CD4-positive, alpha-beta T cell treated with Interleukin-12 subunit alpha and Interleukin-12 subunit beta, for 1 hour (primary cell): ENCODE results near the gene UROD.
"Not testable (repeated sequence)": the region's sequence is repeated elsewhere in the genome, so short reads cannot be mapped to it uniquely, and the experiment has no call there.

Experiments
- DNase-seq: peaks from one replicate; pipeline ENCODE4 v3.0.0-alpha.2; 2020

The UROD gene

DNA sequence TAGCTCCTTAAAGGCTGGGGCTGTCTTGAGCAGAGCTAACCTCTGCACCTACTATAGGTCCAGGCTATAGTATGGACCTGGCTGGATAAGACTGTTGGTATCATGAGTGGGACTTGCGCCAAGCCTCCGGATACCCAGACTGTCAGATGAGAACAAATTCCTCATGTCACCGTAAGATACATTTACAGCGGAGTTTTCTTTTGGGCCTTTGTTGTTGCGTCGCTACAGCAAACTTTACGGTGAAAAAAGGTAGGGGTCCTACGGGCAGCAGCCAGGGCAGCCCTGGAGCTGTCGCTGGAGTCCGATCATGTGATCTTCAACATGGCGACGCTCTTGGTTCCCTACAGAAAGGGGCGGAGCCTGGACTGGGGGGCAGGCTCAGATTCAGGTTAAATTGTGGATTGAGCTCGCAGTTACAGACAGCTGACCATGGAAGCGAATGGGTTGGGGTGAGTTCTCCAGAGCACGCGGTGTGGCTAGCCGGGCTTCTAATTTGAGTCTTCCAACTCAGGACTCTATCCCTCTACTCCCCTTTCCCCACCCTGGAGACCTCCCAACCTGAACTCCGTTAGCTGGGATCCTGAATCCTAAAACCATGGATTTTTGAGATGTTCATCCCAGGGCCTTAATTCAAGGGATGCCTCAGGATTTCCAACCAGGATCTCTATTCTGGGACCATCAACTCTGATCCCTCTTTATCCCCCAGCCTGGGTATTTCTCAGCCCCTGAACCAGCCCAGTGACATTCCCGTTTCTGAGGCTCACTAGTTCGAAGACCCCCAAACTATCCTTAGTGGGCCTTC lies at the start of gene UROD:
UROD (plus strand) TSS at position 418 of the 802 bp plus-strand sequence; CDS start at position 430, 12 bp downstream.
- DNase-seq: peak; percentile 92

DNA sequence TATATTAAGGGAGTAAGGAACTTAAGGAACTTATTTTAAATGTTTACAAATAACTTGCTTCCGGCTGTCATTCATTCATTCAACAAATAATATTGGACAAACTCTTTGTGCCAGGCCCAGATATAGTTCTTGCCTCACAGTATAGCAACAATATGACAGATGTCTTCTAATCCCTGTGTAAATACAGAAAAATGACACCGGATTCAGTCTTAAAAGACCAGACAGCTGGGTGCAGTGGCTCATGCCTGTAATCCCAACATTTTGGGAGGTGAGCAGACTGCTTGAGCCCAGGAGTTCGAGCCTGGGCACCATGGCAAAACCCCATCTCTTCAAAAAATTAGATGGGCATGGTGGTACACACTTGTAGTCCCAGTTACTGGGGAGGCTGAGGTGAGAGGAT lies 49.3 kb upstream of the UROD start:
- no peak for DNase-seq

DNA sequence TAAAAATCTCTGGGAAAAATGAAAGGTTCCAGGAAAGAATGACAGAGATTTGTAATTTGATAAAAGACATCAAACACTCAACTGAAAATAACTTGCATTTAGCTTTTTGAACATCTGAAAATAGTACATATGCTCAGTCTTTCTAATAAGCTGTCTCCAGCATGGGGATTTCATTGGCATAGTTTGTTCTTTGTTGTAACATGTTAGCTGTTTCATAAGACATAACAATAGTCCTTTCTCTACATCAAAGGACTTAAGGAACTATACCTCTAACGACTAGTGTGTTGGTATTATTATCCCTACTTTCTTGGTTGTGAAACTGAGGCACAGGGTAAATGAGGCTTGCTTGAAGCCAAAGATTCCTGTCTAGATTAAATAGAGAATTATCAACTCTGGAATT lies 47.7 kb upstream of the UROD start:
- DNase-seq: no peak

DNA sequence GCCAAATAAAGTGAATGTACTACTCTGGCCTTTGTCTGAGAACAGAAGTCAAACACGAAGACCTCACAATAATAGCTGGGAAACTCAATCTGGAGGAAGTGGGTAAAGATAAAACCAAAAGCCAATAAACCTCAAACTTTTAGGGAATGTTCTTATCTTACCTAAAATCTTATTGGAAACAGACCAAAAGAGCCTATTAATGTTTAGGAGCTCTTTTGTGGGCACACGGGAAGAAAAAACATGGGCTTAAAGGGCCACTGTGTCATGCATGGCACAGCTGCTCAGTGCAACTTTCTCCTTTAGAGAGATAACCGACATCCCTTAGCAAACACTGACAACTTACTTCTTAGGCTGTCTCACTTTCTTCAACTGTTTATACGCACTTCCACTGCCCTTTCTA lies 41.7 kb upstream of the UROD start:
- no peak for DNase-seq

DNA sequence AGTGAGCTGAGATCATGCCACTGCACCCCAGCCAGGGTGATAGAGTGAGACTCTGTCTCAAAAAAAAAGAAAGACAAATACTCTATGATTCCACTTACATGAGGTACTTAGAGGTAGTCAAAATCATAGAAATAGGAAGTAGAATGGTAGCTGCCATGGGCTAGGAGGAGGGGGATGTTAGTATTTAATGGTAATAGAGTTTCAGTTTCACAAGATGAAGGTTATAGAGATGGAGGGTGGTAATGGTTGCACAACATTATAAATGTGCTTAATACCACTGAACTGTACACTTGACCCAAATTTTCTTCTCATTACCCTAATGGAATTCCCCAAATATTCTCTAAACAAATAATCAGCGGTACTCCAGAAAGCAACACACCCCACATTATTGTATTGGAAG lies 38.4 kb upstream of the UROD start:
- DNase-seq: no peak

- no peak for DNase-seq
Observed at GRCh38 chr1:44976252-44976651, 35.8 kb upstream of the UROD start.

- not testable (repeated sequence) for DNase-seq
Observed at GRCh38 chr1:44977372-44977771, 34.7 kb upstream of the UROD start.

- no peak for DNase-seq
Observed at GRCh38 chr1:44985747-44986359, 26.2 kb upstream of the UROD start.

GRCh38 chr1:44988531-44989156 lies 23.4 kb upstream of the UROD start:
- no peak for DNase-seq

DNA sequence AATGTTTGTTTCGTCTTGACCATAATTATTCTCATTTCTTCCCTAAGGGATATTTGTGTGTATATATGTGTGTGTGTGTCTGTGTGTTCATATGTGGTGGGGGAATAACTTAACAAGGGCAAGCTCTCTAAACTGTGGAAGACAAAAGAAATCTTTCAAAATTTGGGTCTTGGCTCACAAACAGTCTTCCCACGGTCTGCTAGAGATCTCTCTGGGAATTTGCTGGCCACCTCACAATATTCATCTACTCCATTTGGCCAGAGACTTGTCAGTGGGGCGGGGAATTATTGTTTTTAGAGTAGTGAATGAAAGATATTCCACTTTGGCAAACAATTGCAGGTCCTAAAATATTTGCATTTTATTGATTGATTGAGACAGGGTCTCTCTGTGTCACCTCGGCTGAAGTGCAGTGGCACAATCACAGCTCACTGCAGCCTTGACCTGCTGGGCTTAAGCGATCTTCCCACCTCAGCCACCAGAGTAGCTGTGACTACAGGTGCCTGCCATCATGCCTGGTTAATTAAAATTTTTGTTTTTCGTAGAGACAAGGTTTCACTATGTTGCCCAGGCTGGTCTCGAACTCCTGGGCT lies 17.6 kb upstream of the UROD start:
- DNase-seq: no peak

DNA sequence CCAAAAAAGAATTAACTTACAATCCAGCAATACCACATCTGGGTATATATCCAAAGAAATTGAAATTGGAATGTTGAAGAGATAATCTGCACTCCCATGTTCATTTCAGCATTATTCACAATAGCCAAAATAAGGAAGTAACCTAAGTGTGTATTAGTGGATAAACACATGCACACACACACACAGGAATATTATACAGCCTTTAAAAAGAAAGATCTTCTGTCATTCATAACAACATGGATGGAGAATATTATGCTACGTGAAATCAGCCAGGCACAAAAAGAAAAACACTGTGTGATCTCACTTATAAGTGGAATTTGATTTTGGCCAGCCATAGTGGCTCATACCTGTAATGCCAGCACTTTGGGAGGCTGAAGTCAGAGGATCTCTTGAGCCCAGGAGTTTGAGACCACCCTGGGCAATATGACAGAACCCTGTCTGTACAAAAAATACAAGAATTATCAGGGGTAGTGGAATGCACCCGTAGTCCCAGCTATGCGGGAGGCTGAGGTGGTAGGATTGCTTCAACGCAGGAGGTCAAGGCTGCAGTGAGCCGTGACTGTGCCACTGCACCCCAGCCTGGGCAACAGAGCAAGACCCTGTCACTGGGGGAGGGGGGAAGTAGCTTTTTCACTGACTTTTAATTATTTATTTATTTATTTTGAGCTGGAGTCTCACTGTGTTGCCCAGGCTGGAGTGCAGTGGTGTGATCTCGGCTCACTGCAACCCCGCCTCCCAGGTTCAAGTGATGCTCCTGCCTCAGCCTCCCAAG lies 16.4 kb upstream of the UROD start:
- no peak for DNase-seq

- no peak for DNase-seq
Observed at GRCh38 chr1:44999232-44999631, 12.8 kb upstream of the UROD start.

- DNase-seq: no peak
Observed at GRCh38 chr1:45001011-45001481, 11.0 kb upstream of the UROD start.

DNA sequence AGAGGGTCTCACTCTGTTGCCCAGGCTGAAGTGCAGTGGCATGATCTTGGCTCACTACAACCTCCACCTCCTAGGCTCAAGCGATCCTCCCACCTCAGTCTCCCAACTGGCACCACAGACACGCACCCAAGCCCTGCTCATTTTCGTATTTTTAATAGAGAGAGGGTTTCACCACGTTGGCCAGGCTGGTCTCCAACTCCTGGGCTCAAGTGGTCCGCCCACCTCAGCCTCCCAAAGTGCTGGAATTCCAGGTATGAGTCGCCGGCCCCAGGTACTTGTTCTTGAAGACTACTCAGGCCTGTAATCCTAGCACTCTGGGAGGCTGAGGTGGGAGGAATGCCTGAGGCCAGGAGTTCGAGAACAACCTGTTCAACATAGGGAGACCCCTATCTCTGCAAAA lies 10.5 kb upstream of the UROD start:
- not testable (repeated sequence) for DNase-seq

- no peak for DNase-seq
Observed at GRCh38 chr1:45002650-45003645, 9.1 kb upstream of the UROD start.

- DNase-seq: no peak
Observed at GRCh38 chr1:45003741-45004140, 8.3 kb upstream of the UROD start.

- no peak for DNase-seq
Observed at GRCh38 chr1:45004281-45004920, 7.7 kb upstream of the UROD start.

DNA sequence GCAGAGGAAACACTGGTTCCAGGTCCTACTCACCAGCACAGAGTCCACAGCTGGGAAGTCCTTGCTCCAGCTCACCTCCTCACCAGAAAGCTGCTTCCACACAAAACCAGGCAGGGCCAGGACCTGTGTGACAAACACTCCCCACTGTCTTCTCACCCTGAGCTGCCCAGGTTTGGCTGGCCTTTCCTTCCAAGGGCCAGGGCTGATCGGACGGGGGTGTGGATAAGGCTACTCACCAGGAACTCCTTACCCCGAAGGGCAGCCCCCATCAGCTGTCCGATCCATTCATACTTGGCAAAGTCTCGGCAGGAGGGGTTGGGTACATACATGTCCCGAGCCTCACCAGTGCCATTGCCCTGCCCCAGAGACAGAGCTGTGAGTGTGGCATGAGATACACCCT lies 6.3 kb upstream of the UROD start:
- no peak for DNase-seq

GRCh38 chr1:45007311-45007710 lies 4.7 kb upstream of the UROD start:
- no peak for DNase-seq

- no peak for DNase-seq
Observed at GRCh38 chr1:45008076-45008475, 4.0 kb upstream of the UROD start.

DNA sequence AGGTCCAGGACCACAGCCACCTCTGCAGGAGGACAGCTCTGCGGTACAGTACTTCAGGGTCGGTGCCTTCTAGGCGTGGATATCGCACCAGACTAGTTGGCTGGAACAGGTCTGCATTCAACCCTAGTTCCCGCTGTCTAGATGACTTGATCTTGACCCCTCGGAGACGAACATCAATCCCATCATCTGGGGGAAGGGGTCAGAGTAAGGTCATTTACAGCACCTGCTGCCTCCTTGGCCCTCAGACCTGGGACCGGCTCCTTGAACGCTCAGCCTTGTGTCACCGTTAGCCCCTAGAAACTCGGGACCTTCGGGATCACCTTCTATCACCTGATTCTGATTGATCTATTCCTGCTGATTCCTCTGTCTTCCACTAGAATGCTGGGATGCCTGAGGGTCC lies 3.5 kb upstream of the UROD start:
- no peak for DNase-seq
